ENCODE data around the gene FLNB.

The FLNB gene

DNA sequence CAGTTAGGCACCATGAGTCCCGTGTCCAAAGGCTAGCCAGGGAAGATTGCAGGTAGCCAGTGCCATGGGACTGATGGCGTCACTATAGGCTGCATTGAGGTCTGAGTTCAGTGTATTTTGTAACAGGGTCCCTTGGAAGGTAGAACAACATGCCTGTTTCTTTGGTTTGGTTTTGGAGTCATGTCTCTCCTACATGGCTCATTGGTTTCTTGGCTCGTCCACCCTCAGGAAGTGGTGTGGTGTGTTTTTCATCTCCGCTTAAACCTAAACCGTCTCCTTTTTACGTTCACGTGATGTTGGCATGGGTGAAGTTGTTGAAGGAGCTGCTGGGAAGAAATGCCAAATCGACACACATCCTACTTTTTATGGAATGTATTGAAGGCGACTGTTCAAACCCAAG lies 71.6 kb downstream of the FLNB start:
- H3K4me3 ChIP-seq (replicated peaks in 1 of 2; ENCODE audit: low read depth in 2 of 2, low read length in 2 of 2): no peak overlapping the region
- TF ChIP-seq, protein P1, sequence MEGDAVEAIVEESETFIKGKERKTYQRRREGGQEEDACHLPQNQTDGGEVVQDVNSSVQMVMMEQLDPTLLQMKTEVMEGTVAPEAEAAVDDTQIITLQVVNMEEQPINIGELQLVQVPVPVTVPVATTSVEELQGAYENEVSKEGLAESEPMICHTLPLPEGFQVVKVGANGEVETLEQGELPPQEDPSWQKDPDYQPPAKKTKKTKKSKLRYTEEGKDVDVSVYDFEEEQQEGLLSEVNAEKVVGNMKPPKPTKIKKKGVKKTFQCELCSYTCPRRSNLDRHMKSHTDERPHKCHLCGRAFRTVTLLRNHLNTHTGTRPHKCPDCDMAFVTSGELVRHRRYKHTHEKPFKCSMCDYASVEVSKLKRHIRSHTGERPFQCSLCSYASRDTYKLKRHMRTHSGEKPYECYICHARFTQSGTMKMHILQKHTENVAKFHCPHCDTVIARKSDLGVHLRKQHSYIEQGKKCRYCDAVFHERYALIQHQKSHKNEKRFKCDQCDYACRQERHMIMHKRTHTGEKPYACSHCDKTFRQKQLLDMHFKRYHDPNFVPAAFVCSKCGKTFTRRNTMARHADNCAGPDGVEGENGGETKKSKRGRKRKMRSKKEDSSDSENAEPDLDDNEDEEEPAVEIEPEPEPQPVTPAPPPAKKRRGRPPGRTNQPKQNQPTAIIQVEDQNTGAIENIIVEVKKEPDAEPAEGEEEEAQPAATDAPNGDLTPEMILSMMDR (IDR thresholded peaks at IDR 0.05; ENCODE audit: low read depth, low read length): no peak
- DNase-seq (ENCODE audit: low read depth in 2 of 2): no peak

DNA sequence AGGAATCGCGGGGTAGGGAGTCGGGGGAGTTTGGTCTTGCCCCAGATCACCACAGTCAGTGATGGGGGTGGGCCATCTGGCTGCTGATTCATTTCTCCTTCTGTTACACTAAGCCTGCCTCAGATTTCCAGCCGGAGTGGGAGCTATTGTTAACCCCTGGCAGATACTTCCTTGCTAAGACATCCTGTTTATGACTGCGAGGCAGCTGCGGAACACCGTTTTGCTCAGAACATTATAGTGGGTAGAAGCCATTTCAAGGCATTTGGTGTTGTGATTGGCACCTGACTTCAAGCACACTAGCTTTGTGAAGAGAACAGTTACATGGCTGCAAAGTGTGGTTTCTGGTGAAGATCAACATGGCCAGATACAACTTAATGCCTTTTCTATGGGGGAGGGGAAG lies 73.8 kb downstream of the FLNB start:
- TF ChIP-seq, protein P1 (IDR thresholded peaks at IDR 0.05; ENCODE audit: low read depth, low read length): no peak
- no peak overlapping the region for H3K4me3 ChIP-seq (replicated peaks in 1 of 2; ENCODE audit: low read depth in 2 of 2, low read length in 2 of 2)
- DNase-seq (ENCODE audit: low read depth in 2 of 2): peak; percentile 64 to 84

DNA sequence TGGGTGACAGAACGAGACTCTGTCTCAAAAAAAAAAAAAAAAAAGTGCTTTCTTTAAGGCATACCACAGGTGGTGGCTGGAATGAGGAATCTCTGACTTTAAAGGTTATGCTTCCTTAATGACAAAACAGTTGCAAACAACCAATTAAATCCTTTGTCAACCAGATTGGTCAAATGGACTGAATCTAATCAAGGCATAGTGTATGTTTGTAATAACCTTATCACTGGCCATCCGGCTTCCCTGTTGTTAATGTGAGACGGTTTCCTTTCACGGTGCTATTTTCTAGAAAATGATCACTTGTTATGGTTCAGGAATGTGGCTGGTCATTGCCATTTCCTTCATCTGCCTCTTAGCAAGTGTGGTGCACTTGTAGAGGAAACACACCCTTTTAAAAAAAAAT lies 75.9 kb downstream of the FLNB start:
- peak in 1 of 2 donors; percentile 24 for DNase-seq (ENCODE audit: low read depth in 2 of 2)
- TF ChIP-seq, protein P1 (IDR thresholded peaks at IDR 0.05; ENCODE audit: low read depth, low read length): no peak
- H3K4me3 ChIP-seq (replicated peaks in 1 of 2; ENCODE audit: low read depth in 2 of 2, low read length in 2 of 2): no peak overlapping the region

- DNase-seq (ENCODE audit: low read depth in 2 of 2): no peak
- no peak overlapping the region for H3K4me3 ChIP-seq (replicated peaks in 1 of 2; ENCODE audit: low read depth in 2 of 2, low read length in 2 of 2)
- TF ChIP-seq, protein P1 (IDR thresholded peaks at IDR 0.05; ENCODE audit: low read depth, low read length): no peak
These were observed 76.7 kb downstream of the FLNB start for GRCh38 chr3:58084788-58085543.

DNA sequence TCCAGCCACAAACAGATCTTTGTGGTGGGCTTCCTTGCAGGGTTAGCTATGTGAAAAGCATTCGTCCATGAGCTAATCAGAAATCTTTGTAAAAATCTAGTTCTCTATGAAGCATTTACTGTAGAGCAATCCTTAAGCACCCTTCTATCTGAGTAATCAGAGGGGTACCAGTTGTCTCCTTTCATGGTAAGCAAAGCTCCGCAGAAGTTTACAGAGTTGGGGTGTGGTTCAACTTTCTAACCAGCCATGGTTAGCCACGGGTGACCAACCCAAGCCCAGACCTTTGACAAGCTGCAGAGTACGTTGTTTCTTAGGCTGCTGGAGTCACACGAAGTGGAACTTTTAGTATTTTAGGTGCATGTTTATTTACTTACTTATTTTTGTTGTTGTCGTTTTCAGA lies 77.4 kb downstream of the FLNB start:
- TF ChIP-seq, protein P1 (IDR thresholded peaks at IDR 0.05; ENCODE audit: low read depth, low read length): no peak
- no peak for DNase-seq (ENCODE audit: low read depth in 2 of 2)
- H3K4me3 ChIP-seq (replicated peaks in 1 of 2; ENCODE audit: low read depth in 2 of 2, low read length in 2 of 2): no peak overlapping the region

DNA sequence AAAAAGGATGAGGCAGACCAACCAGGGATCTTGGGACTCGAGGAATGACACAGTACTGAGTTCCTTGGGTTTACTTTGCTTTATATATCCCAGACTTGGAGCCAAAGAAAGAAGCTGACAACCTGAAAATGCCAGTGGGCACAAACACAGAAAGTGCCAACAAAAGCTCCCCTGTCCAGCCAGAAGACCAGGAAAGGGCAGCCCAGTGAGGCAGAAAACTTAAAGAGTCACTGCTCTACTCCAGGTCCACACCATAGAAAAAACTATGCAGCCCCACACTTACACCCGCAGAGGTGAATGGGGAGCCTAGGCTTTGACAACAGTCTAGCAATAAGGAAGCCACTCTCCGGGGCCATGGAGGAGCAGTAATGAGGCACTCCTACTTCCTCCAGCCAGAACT lies 80.3 kb downstream of the FLNB start:
- TF ChIP-seq, protein P1 (IDR thresholded peaks at IDR 0.05; ENCODE audit: low read depth, low read length): no peak
- no peak overlapping the region for H3K4me3 ChIP-seq (replicated peaks in 1 of 2; ENCODE audit: low read depth in 2 of 2, low read length in 2 of 2)
- DNase-seq (ENCODE audit: low read depth in 2 of 2): no peak

GRCh38 chr3:58090351-58090750 lies 82.1 kb downstream of the FLNB start:
- peak in 1 of 2 donors; percentile 47 for DNase-seq (ENCODE audit: low read depth in 2 of 2)
- H3K4me3 ChIP-seq (replicated peaks in 1 of 2; ENCODE audit: low read depth in 2 of 2, low read length in 2 of 2): no peak overlapping the region
- TF ChIP-seq, protein P1 (IDR thresholded peaks at IDR 0.05; ENCODE audit: low read depth, low read length): no peak

Data from cardiac fibroblast (primary cell).